SK-N-SH (cell line): ENCODE data around the gene WASL. TPM values are rescaled to one million over a fixed set of nuclear protein-coding genes. Genes with fewer than 3 reads are reported as not detected.
"Not testable (repeated sequence)": the region's sequence is repeated elsewhere in the genome, so short reads cannot be mapped to it uniquely, and the experiment has no call there.

Experiments
- CTCF ChIA-PET: fragments of 300-600, 350-600 bp; formaldehyde crosslinking; extraction: SDS; loops from one replicate; lab custom pipeline; 2021; lab: Yijun Ruan, JAX
- POLR2A ChIA-PET: fragments of 350-600 bp; sonication (Branson Sonifier 250); formaldehyde crosslinking; extraction: SDS; loops from one replicate; lab custom pipeline; 2020; ENCODE audit warnings: antibody characterized with exemption, inconsistent platforms; lab: Yijun Ruan, JAX
- DNase-seq: peaks from one replicate; pipeline ENCODE4 v3.0.0; 2012
- H2AFZ ChIP-seq: fragments of 200-600 bp; sonication (generic); 2 replicates; pipeline ENCODE4 v1.8.1; 2016; ENCODE audit warnings: antibody characterized with exemption, mild to moderate bottlenecking, low read depth
- H3F3A ChIP-seq: fragments of 200-600 bp; sonication (generic); replicated peaks from 2 replicates; pipeline ENCODE3; 2016; ENCODE audit warnings: antibody characterized with exemption, mild to moderate bottlenecking; ENCODE audit not compliant: insufficient read depth
- H3K27ac ChIP-seq, 2 experiments: fragments of 200-500 bp in 1 of 2; fragments of 200-600 bp in 1 of 2; sonication (Bioruptor generic) in 1 of 2; sonication (generic), shearing (Covaris generic) in 1 of 2; 2 replicates each; pipeline versions ENCODE4 v1.5.1 to v1.6.1; 2014 to 2016; ENCODE audit warnings: low read depth in 2 of 2, inconsistent platforms in 1 of 2, low read length in 1 of 2, mild to moderate bottlenecking in 1 of 2, mixed read lengths in 1 of 2
- H3K27me3 ChIP-seq: fragments of 200-600 bp; sonication (generic), shearing (Covaris generic); 2 replicates; pipeline ENCODE4 v1.6.1; 2016; ENCODE audit warnings: mixed run types; ENCODE audit not compliant: insufficient read depth
- H3K36me3 ChIP-seq, 2 experiments: fragments of 200-500 bp in 1 of 2; fragments of 200-600 bp in 1 of 2; sonication (Bioruptor generic) in 1 of 2; sonication (generic) in 1 of 2; replicated peaks in 1 of 2; 2 replicates each; pipeline versions ENCODE3 to v1.5.1; 2014 to 2016; ENCODE audit warnings: low read length in 1 of 2, mild to moderate bottlenecking in 1 of 2; ENCODE audit not compliant: insufficient read depth in 2 of 2, control insufficient read depth in 1 of 2
- H3K4me1 ChIP-seq, 2 experiments: fragments of 200-500 bp in 1 of 2; fragments of 200-600 bp in 1 of 2; sonication (Bioruptor generic) in 1 of 2; sonication (generic), shearing (Covaris generic) in 1 of 2; 2 replicates each; pipeline versions ENCODE4 v1.5.1 to v1.6.1; 2014 to 2016; ENCODE audit warnings: low read depth in 1 of 2, low read length in 1 of 2, mixed run types in 1 of 2; ENCODE audit not compliant: insufficient read depth in 2 of 2, control insufficient read depth in 1 of 2
- H3K4me2 ChIP-seq: fragments of 200-600 bp; sonication (generic), shearing (Covaris generic); 2 replicates; pipeline ENCODE4 v1.6.1; 2017; ENCODE audit warnings: mixed run types
- H3K4me3 ChIP-seq, 2 experiments: fragments of 200-500 bp in 1 of 2; fragments of 200-600 bp in 1 of 2; sonication (Bioruptor generic) in 1 of 2; sonication (generic), shearing (Covaris generic) in 1 of 2; 2 replicates each; pipeline versions ENCODE4 v1.5.1 to v1.8.1; 2014 to 2016; ENCODE audit warnings: low read depth in 2 of 2, inconsistent platforms in 1 of 2, low read length in 1 of 2, mild to moderate bottlenecking in 1 of 2, mixed read lengths in 1 of 2, moderate library complexity in 1 of 2
- H3K79me2 ChIP-seq: fragments of 200-600 bp; sonication (generic); 2 replicates; pipeline ENCODE4 v1.8.1; 2017; ENCODE audit warnings: mild to moderate bottlenecking; ENCODE audit not compliant: insufficient read depth
- H3K9ac ChIP-seq: fragments of 200-600 bp; sonication (generic); 2 replicates; pipeline ENCODE4 v1.6.1; 2017; ENCODE audit warnings: mixed run types
- H3K9me2 ChIP-seq: fragments of 200-600 bp; sonication (generic); 2 replicates; pipeline ENCODE4 v1.6.1; 2017; ENCODE audit warnings: mixed run types
- H3K9me3 ChIP-seq: fragments of 200-600 bp; sonication (generic); 2 replicates; pipeline ENCODE4 v1.6.1; 2017; ENCODE audit warnings: mixed run types, mild to moderate bottlenecking, moderate library complexity
- H4K20me1 ChIP-seq: fragments of 200-600 bp; sonication (generic); 2 replicates; pipeline ENCODE4 v1.6.1; 2017; ENCODE audit warnings: mild to moderate bottlenecking, mixed run types; ENCODE audit not compliant: insufficient read depth
- CHD2 ChIP-seq: fragments of 150-350 bp; IDR thresholded peaks from 2 replicates; pipeline ENCODE4 v1.6.1; 2018; ENCODE audit warnings: low read length; ENCODE audit not compliant: partially characterized antibody
- EP300 ChIP-seq, 2 experiments: IDR thresholded peaks; 2 replicates each; pipeline versions ENCODE4 v1.4.0 to v1.6.1; 2012; ENCODE audit warnings: borderline replicate concordance in 1 of 2, low read depth in 1 of 2, low read length in 1 of 2
- FOXM1 ChIP-seq: IDR thresholded peaks from 2 replicates; pipeline ENCODE4 v1.4.0; 2012; ENCODE audit warnings: low read depth, mild to moderate bottlenecking
- RAD21 ChIP-seq: IDR thresholded peaks from 2 replicates; pipeline ENCODE4 v1.6.1; 2012; ENCODE audit warnings: mild to moderate bottlenecking, low read length
- SMC3 ChIP-seq: IDR thresholded peaks from 2 replicates; pipeline ENCODE4 v1.6.1; 2012; ENCODE audit warnings: low read depth, low read length, improper control_type of control experiment
- TAF1 ChIP-seq: IDR thresholded peaks from 2 replicates; pipeline ENCODE4 v1.6.1; 2012; ENCODE audit warnings: low read depth, mild to moderate bottlenecking, low read length, moderate library complexity, borderline replicate concordance
- TCF12 ChIP-seq: IDR thresholded peaks from 2 replicates; pipeline ENCODE4 v1.4.0; 2012
- WGBS: methylation state at CpG from one replicate; pipeline ENCODE4 v1.1.6; 2017; ENCODE audit warnings: low lambda C conversion rate; 5-methylcytosine and 5-hydroxymethylcytosine counted together
- polyA plus RNA-seq, 3 experiments: library from polyadenylated mRNA; depleted of rRNA; stranded (reverse); fragments of >200 nt; gene quantifications; 2 replicates each; pipeline ENCODE4 v1.2.3, GENCODE V29; 2012
- TF ChIP-seq, protein P1 (sequence below): IDR thresholded peaks from 2 replicates; pipeline ENCODE4 v1.4.0; 2012; ENCODE audit warnings: low read depth, borderline replicate concordance
- TF ChIP-seq, protein P2 (sequence below): fragments of 150-350 bp; IDR thresholded peaks from 2 replicates; pipeline ENCODE4 v1.6.1; 2017; ENCODE audit warnings: antibody characterized with exemption, low read length, low read depth, borderline replicate concordance
- TF ChIP-seq, protein P3 (sequence below): fragments of 150-350 bp; IDR thresholded peaks from 2 replicates; pipeline ENCODE4 v1.6.1; 2016; ENCODE audit warnings: mild to moderate bottlenecking, low read depth, low read length

WASL gene
- polyA plus RNA-seq, 1 of the 3 experiments (the other 2 are of a cell fraction) = 9.9 TPM

DNA sequence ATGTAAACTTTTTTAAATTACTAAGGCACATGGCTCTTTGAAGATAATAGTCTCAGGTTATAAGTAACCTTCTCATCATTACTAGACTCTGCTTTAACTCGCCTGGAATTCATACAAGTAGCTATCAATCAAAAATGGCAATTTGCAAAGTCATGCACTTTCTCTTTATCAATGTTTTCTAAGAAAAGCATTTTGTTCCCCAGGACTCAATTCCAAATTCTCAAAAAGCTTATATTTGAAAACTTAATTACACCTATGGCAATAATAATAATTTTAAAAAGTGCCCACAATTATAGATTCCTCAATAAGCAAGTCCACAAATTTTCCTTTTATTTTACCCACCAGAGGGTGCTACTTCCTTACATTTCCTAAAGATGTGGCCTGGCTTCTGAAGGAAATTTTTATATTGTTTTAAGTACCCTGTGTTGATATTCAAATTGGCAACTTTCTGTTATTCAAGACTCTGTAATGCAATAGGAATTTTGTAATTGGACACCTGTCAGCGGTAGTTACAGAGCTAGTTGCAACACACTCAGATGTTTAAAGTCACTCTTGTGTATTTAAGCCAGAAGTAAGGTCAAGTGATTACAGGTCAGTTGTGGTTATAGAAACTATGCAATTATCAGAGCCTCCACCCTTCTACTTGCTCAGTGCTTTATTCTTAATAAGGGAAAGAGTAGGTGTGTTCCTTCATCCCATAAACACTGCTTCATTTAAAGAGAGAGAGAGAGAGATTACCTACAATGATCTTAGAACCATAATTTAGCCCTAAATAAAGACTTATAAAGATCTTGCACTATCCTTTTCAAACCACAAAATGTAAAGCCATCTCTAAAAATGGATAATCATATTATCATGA is 49.1 kb upstream of the WASL start (continued):
- TF ChIP-seq, protein P1, sequence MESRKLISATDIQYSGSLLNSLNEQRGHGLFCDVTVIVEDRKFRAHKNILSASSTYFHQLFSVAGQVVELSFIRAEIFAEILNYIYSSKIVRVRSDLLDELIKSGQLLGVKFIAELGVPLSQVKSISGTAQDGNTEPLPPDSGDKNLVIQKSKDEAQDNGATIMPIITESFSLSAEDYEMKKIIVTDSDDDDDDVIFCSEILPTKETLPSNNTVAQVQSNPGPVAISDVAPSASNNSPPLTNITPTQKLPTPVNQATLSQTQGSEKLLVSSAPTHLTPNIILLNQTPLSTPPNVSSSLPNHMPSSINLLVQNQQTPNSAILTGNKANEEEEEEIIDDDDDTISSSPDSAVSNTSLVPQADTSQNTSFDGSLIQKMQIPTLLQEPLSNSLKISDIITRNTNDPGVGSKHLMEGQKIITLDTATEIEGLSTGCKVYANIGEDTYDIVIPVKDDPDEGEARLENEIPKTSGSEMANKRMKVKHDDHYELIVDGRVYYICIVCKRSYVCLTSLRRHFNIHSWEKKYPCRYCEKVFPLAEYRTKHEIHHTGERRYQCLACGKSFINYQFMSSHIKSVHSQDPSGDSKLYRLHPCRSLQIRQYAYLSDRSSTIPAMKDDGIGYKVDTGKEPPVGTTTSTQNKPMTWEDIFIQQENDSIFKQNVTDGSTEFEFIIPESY = no peak

DNA sequence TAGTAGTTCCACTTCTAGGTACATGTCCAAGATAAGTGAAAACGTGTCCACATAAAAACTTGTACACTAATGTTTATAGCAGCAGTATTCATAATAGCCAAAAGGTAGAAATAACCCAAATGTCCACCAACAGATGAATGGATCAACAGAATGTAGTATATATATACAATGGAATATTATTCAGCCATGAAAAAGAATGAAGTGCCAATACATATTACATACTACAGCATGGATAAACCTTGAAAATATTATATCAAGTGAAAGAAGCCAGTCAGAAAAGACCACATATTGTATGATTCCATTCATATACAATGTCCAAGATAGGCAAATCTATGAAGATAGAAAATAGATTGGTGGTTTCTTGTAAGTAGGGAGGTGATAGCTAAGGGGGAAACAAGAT is 47.8 kb upstream of the WASL start:
- POLR2A ChIA-PET = no interaction called here
- 28% methylated on average over 1 of the region's 1 CpG for WGBS
- H2AFZ ChIP-seq = no peak overlapping the region

DNA sequence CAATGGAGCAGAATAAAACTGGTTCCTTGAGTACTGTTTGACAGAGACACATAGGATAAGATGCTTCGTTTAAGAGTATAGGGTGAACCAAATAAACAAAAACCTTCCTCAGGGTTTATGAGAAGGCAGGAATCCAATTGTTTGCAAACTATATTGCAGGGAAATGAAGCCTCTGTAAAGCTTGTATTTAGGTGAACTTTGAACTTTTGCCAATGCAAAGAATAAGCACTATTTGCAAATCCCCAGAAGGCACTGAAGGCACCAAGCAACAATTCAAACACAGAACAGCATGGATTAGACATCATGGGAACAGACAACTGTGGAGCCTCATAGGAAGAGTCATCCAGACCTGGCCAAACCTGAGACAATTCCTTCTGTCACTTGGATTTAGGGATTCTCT is 47.1 kb upstream of the WASL start:
- Histone ChIP-seq H3K9ac (no peak overlapping the region), H3K9me2 (no peaks in the 10 kb centered on the region), H3K4me2 (no peak overlapping the region), H3K4me3 (no peak overlapping the region), H3F3A (no peaks in the 10 kb centered on the region), H2AFZ (no peak overlapping the region), H3K27me3 (no peaks in the 10 kb centered on the region), H3K9me3 (no peaks in the 10 kb centered on the region), H4K20me1 (no peaks in the 10 kb centered on the region), H3K4me1 (no peaks in the 10 kb centered on the region), H3K79me2 (no peaks in the 10 kb centered on the region), H3K36me3 (no peaks in the 10 kb centered on the region), H3K27ac (no peak overlapping the region)
- DNase-seq = no peak
- ChIA-PET CTCF (interaction anchor here (0.6 to 5.2 kb wide), 3 partner anchors 69 to 159 kb away, joined by 3 to 23 read pairs (median 6); no protein-coding TSS in a partner anchor), POLR2A (no interaction called here)
- TF ChIP-seq, protein P2, sequence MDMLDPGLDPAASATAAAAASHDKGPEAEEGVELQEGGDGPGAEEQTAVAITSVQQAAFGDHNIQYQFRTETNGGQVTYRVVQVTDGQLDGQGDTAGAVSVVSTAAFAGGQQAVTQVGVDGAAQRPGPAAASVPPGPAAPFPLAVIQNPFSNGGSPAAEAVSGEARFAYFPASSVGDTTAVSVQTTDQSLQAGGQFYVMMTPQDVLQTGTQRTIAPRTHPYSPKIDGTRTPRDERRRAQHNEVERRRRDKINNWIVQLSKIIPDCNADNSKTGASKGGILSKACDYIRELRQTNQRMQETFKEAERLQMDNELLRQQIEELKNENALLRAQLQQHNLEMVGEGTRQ = no peak
- no peak for TF ChIP-seq TAF1
- TF ChIP-seq TCF12 = no peak
- TF ChIP-seq, protein P3, sequence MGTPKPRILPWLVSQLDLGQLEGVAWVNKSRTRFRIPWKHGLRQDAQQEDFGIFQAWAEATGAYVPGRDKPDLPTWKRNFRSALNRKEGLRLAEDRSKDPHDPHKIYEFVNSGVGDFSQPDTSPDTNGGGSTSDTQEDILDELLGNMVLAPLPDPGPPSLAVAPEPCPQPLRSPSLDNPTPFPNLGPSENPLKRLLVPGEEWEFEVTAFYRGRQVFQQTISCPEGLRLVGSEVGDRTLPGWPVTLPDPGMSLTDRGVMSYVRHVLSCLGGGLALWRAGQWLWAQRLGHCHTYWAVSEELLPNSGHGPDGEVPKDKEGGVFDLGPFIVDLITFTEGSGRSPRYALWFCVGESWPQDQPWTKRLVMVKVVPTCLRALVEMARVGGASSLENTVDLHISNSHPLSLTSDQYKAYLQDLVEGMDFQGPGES = no peak
- TF ChIP-seq CHD2 = no peak
- no peak for TF ChIP-seq RAD21
- no peak for TF ChIP-seq SMC3
- 8% methylated on average over 1 of the region's 1 CpG for WGBS

More for the DNA sequence above, 47.8 kb upstream of the WASL start:
- no peak overlapping the region for H3K9ac ChIP-seq
- H3K27me3 ChIP-seq = no peaks in the 10 kb centered on the region
- H3K4me3 ChIP-seq = no peak overlapping the region
- CTCF ChIA-PET = interaction anchor here (1.2 to 5.2 kb wide), 15 partner anchors 11 to 1061 kb away, joined by 3 to 127 read pairs (median 12); partner anchors contain the start of genes GPR37 and WASL
- no peaks in the 10 kb centered on the region for H3F3A ChIP-seq
- no peaks in the 10 kb centered on the region for H3K4me1 ChIP-seq
- H3K4me2 ChIP-seq = no peak overlapping the region
- no peaks in the 10 kb centered on the region for H4K20me1 ChIP-seq
- H3K9me3 ChIP-seq = no peaks in the 10 kb centered on the region
- TF ChIP-seq, protein P2 = no peak
- TF ChIP-seq EP300 (IDR thresholded peaks at IDR 0.05; ENCODE audit: borderline replicate concordance in 1 of 2, low read depth in 1 of 2, low read length in 1 of 2) (no peak), FOXM1 (no peak)
- no peak overlapping the region for H3K27ac ChIP-seq
- H3K9me2 ChIP-seq = no peaks in the 10 kb centered on the region
- no peaks in the 10 kb centered on the region for H3K36me3 ChIP-seq
- no peak for DNase-seq
- no peaks in the 10 kb centered on the region for H3K79me2 ChIP-seq

DNA sequence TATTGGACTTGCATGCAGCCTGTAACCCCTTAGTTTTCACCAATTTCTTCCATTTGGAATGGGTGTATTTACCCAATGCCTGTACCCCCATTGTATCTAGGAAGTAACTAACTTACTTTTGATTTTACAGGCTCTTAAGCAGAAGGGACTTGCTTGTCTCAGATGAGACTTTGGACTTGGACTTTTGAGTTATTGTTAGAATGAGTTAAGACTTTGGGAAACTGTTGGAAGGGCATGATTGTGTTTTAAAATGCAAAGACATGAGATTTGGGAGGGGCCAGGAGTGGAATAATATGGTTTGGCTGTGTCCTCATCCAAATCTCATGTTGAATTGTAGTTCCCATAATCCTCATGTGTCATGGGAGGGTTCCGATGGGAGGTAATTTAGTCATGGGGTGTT is 46.3 kb upstream of the WASL start:
- CTCF ChIA-PET = interaction anchor here (0.6 to 5.2 kb wide), 4 partner anchors 70 to 158 kb away, joined by 3 to 23 read pairs (median 6); no protein-coding TSS in a partner anchor
- H3K9me3 ChIP-seq, H3K9me2 ChIP-seq, DNase-seq, H3K4me3 ChIP-seq, H3K4me2 ChIP-seq, H3F3A ChIP-seq, H3K4me1 ChIP-seq, H2AFZ ChIP-seq, H3K79me2 ChIP-seq, H4K20me1 ChIP-seq, H3K36me3 ChIP-seq, H3K9ac ChIP-seq, H3K27me3 ChIP-seq, H3K27ac ChIP-seq, POLR2A ChIA-PET: not testable (repeated sequence)
- 88% methylated on average over 1 of the region's 1 CpG for WGBS
